Neural progenitor cell (in vitro differentiated cells): ENCODE measurements around the gene PERM1.

Experiments
- CTCF ChIP-seq: fragments of 200-600 bp; sonication (generic); IDR thresholded peaks from 2 replicates; pipeline ENCODE4 v1.5.1; 2017; ENCODE audit warnings: antibody characterized with exemption, mild to moderate bottlenecking
- EZH2 ChIP-seq: fragments of 200-600 bp; sonication (generic); IDR thresholded peaks from 2 replicates; pipeline ENCODE4 v1.6.1; 2017; ENCODE audit warnings: antibody characterized with exemption, mild to moderate bottlenecking, moderate library complexity
- EZH2phosphoT487 ChIP-seq: fragments of 200-600 bp; sonication (generic); IDR thresholded peaks from 2 replicates; pipeline ENCODE4 v1.6.1; 2017; ENCODE audit warnings: antibody characterized with exemption

DNA sequence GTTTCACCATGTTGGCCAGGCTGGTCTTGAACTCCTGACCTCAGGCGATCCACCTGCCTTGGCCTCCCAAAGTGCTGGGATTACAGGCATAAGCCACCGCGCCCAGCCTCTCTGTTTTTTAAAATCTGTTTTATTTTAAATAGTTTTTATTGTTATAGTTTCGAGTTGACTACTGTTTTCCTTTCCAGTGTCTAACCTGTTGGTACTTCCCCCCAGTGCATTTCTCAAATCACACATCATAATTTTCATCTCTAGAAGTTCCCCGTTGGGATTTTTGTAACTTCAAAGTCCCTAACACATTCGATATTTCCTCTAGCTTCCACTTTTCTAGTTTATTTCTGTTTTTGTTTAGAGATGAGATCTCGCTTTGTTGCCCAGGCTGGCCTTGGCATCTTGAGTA is 10.5 kb upstream of the PERM1 start:
- no peak for TF ChIP-seq CTCF
- no peak for TF ChIP-seq EZH2phosphoT487
- no peak for TF ChIP-seq EZH2
